H9 (cell line): Measurements from ENCODE around the gene MRO. TPM values are rescaled to one million over a fixed set of nuclear protein-coding genes. Genes with fewer than 3 reads are reported as not detected.

Experiments used
- DNase-seq: peaks from one replicate; pipeline ENCODE4 v3.0.0-alpha.2; 2017
- H2AFZ ChIP-seq: one replicate; pipeline ENCODE4 v1.6.1; 2013; ENCODE audit warnings: mild to moderate bottlenecking, low read length, control low read depth, moderate library complexity
- H2AK5ac ChIP-seq: 2 replicates; pipeline ENCODE4 v1.6.1; 2013; ENCODE audit warnings: low read length, control low read depth, mixed read lengths; ENCODE audit not compliant: insufficient read length
- H2BK120ac ChIP-seq: one replicate; pipeline ENCODE4 v1.6.1; 2013; ENCODE audit warnings: low read depth, mild to moderate bottlenecking, low read length, control low read depth, inconsistent platforms; ENCODE audit not compliant: poor library complexity, severe bottlenecking
- H2BK12ac ChIP-seq: 2 replicates; pipeline ENCODE4 v1.6.1; 2013; ENCODE audit warnings: low read length, control low read depth, mixed read lengths, low read depth; ENCODE audit not compliant: insufficient read length
- H2BK15ac ChIP-seq: 2 replicates; pipeline ENCODE4 v1.6.1; 2013; ENCODE audit warnings: low read depth, low read length, control low read depth
- H2BK20ac ChIP-seq: one replicate; pipeline ENCODE4 v1.6.1; 2013; ENCODE audit warnings: low read depth, mild to moderate bottlenecking, low read length, control low read depth, inconsistent platforms; ENCODE audit not compliant: poor library complexity, severe bottlenecking
- H2BK5ac ChIP-seq: 2 replicates; pipeline ENCODE4 v1.6.1; 2013; ENCODE audit warnings: low read length, control low read depth, mixed read lengths; ENCODE audit not compliant: insufficient read length
- H3K14ac ChIP-seq: 2 replicates; pipeline ENCODE4 v1.6.1; 2013; ENCODE audit warnings: low read length, control low read depth; ENCODE audit not compliant: insufficient read depth
- H3K18ac ChIP-seq: 2 replicates; pipeline ENCODE4 v1.6.1; 2013; ENCODE audit warnings: low read depth, mild to moderate bottlenecking, mixed read lengths, low read length, control low read depth; ENCODE audit not compliant: insufficient read length
- H3K23ac ChIP-seq: 2 replicates; pipeline ENCODE4 v1.6.1; 2013; ENCODE audit warnings: low read length, control low read depth, mixed read lengths, low read depth; ENCODE audit not compliant: insufficient read length
- H3K23me2 ChIP-seq: 2 replicates; pipeline ENCODE4 v1.6.1; 2013; ENCODE audit warnings: low read depth, mild to moderate bottlenecking, mixed read lengths, low read length, control low read depth; ENCODE audit not compliant: insufficient read length, poor library complexity, severe bottlenecking
- H3K27ac ChIP-seq: 2 replicates; pipeline ENCODE4 v1.5.1; 2013; ENCODE audit warnings: low read length, control low read depth, mixed read lengths, low read depth; ENCODE audit not compliant: insufficient read length
- H3K27me3 ChIP-seq: 2 replicates; pipeline ENCODE4 v1.6.1; 2013; ENCODE audit warnings: low read length, control low read depth, inconsistent platforms; ENCODE audit not compliant: insufficient read depth
- H3K4ac ChIP-seq: 2 replicates; pipeline ENCODE4 v1.6.1; 2013; ENCODE audit warnings: low read depth, mild to moderate bottlenecking, control low read depth, inconsistent platforms, low read length, moderate library complexity
- H3K4me1 ChIP-seq: 2 replicates; pipeline ENCODE4 v1.6.1; 2013; ENCODE audit warnings: low read length, control low read depth, inconsistent platforms; ENCODE audit not compliant: insufficient read depth
- H3K4me2 ChIP-seq: 2 replicates; pipeline ENCODE4 v1.6.1; 2013; ENCODE audit warnings: low read length, control low read depth, mixed read lengths; ENCODE audit not compliant: insufficient read length, insufficient read depth
- H3K56ac ChIP-seq: 2 replicates; pipeline ENCODE4 v1.6.1; 2013; ENCODE audit warnings: low read depth, mild to moderate bottlenecking, mixed read lengths, low read length, control low read depth; ENCODE audit not compliant: insufficient read length
- H3K79me1 ChIP-seq: 2 replicates; pipeline ENCODE4 v1.6.1; 2013; ENCODE audit warnings: low read depth, mild to moderate bottlenecking, moderate library complexity, low read length, control low read depth, inconsistent platforms; ENCODE audit not compliant: insufficient read depth, poor library complexity, severe bottlenecking
- H3K79me2 ChIP-seq: 2 replicates; pipeline ENCODE4 v1.6.1; 2013; ENCODE audit warnings: low read length, control low read depth, inconsistent platforms; ENCODE audit not compliant: insufficient read depth
- H3K9ac ChIP-seq: 2 replicates; pipeline ENCODE4 v1.6.1; 2013; ENCODE audit warnings: low read length, control low read depth, mixed read lengths; ENCODE audit not compliant: insufficient read length; ENCODE audit errors: extremely low read depth
- H3K9me3 ChIP-seq: one replicate; pipeline ENCODE4 v1.6.1; 2013; ENCODE audit warnings: low read depth, low read length, inconsistent platforms; ENCODE audit not compliant: control insufficient read depth
- H3T11ph ChIP-seq: one replicate; pipeline ENCODE4 v1.6.1; 2013; ENCODE audit warnings: mild to moderate bottlenecking, low read length, control low read depth, inconsistent platforms
- H4K20me1 ChIP-seq: one replicate; pipeline ENCODE4 v1.6.1; 2013; ENCODE audit not compliant: control insufficient read depth, insufficient read length, insufficient read depth
- H4K5ac ChIP-seq: 2 replicates; pipeline ENCODE4 v1.6.1; 2013; ENCODE audit warnings: low read depth, mild to moderate bottlenecking, mixed read lengths, low read length, control low read depth; ENCODE audit not compliant: insufficient read length
- H4K8ac ChIP-seq: replicated peaks from 2 replicates; pipeline ENCODE4 v1.6.1; 2013; ENCODE audit warnings: low read length, control low read depth, mixed read lengths, low read depth; ENCODE audit not compliant: insufficient read length
- H4K91ac ChIP-seq: 2 replicates; pipeline ENCODE4 v1.6.1; 2013; ENCODE audit warnings: low read depth, mild to moderate bottlenecking, moderate library complexity, mixed read lengths, low read length, control low read depth; ENCODE audit not compliant: insufficient read length
- H3K27ac Mint-ChIP-seq, 3 experiments: 2 replicates in 2 of 3; 3 replicates in 1 of 3; pipeline ENCODE4 v1.8.0; 2020 to 2021; ENCODE audit warnings: mixed read lengths in 3 of 3, mild to moderate bottlenecking in 1 of 3, moderate library complexity in 1 of 3
- H3K27me3 Mint-ChIP-seq: 2 replicates; pipeline ENCODE4 v1.8.0; 2021; ENCODE audit warnings: low read depth, mild to moderate bottlenecking, moderate library complexity, mixed read lengths
- H3K36me3 Mint-ChIP-seq, 3 experiments: 2 replicates in 2 of 3; 3 replicates in 1 of 3; pipeline ENCODE4 v1.8.0; 2020 to 2021; ENCODE audit warnings: low read depth in 3 of 3, mixed read lengths in 3 of 3; ENCODE audit not compliant: insufficient read depth in 1 of 3
- H3K4me1 Mint-ChIP-seq, 2 experiments: 2 replicates each; pipeline ENCODE4 v1.8.0; 2020; ENCODE audit warnings: mixed read lengths in 2 of 2
- H3K4me3 Mint-ChIP-seq, 2 experiments: 2 replicates in 1 of 2; 3 replicates in 1 of 2; pipeline ENCODE4 v1.8.0; 2020 to 2021; ENCODE audit warnings: mild to moderate bottlenecking in 2 of 2, mixed read lengths in 2 of 2, moderate library complexity in 1 of 2
- H3K9me3 Mint-ChIP-seq, 2 experiments: 2 replicates in 1 of 2; 3 replicates in 1 of 2; pipeline ENCODE4 v1.8.0; 2020; ENCODE audit warnings: mild to moderate bottlenecking in 2 of 2, mixed read lengths in 2 of 2, moderate library complexity in 1 of 2
- WGBS: extraction: QIAGEN DNeasy Blood & Tissue Kit; methylation state at CpG from one replicate; pipeline ENCODE4 v1.1.7; 2013; ENCODE audit warnings: missing lambda C conversion rate, low lambda C conversion rate, mixed read lengths; ENCODE audit not compliant: insufficient read length; ENCODE audit errors: extremely low coverage; 5-methylcytosine and 5-hydroxymethylcytosine counted together
- total RNA-seq: library from RNA; stranded (reverse); gene quantifications from 2 replicates; pipeline ENCODE4 v1.2.1, GENCODE V29; 2021
- TF ChIP-seq, protein P1 (sequence below): fragments of 200-600 bp; sonication (generic); conservative IDR thresholded peaks from 3 replicates; pipeline ENCODE4 v1.8.0; 2021; ENCODE audit warnings: antibody characterized with exemption, mild to moderate bottlenecking

The MRO gene
- total RNA-seq, 1 experiment from 2014 or later, result 0.57 TPM

DNA sequence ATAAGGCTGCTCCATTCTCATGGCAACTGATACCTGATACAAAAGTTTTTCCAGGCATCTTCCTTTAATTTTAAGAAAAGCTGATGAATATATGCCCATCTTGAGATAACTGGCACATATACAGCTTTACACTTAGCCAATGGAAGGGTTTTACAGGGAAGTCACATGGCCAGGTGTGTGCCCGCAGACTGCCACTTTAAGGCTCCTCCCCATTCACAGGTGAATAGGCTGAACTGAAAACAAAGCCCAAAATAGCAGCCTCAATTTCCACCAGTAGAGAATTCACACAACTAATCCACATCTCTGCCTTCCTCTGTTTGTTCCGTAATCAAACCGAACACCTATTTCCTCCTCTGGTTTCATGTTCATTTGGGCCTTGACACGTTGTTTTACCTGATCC, 49.3 kb upstream of the MRO start:
- no peak overlapping the region for H2BK15ac ChIP-seq
- no peaks in the 10 kb centered on the region for H3K4me1 ChIP-seq
- no peak overlapping the region for H3K23ac ChIP-seq
- no peak overlapping the region for H4K8ac ChIP-seq
- H3K4me1 Mint-ChIP-seq, result peaks cover 9 to 11% of the 10 kb centered on the region in 2 experiments
- no peak overlapping the region for H3T11ph ChIP-seq
- no peak overlapping the region for H2BK5ac ChIP-seq
- H3K27ac ChIP-seq, result no peak overlapping the region
- no CpG with 5 or more reads among the region's 4 CpGs for WGBS
- no peaks in the 10 kb centered on the region for H3K79me1 ChIP-seq
- no peaks in the 10 kb centered on the region for H3K27me3 Mint-ChIP-seq
- H3K9me3 Mint-ChIP-seq, result no peaks in the 10 kb centered on the region
- no peak for DNase-seq
- H3K23me2 ChIP-seq, result no peaks in the 10 kb centered on the region
- H3K14ac ChIP-seq, result no peak overlapping the region
- H4K5ac ChIP-seq, result no peak overlapping the region
- no peaks in the 10 kb centered on the region for H4K20me1 ChIP-seq
- no peak overlapping the region for H2BK120ac ChIP-seq
- H3K56ac ChIP-seq, result no peak overlapping the region
- H3K79me2 ChIP-seq, result no peaks in the 10 kb centered on the region
- no peak overlapping the region for H2BK20ac ChIP-seq
- H3K4ac ChIP-seq, result no peak overlapping the region
- H3K4me2 ChIP-seq, result no peak overlapping the region
- no peaks in the 10 kb centered on the region for H3K36me3 Mint-ChIP-seq
- TF ChIP-seq, protein P1, sequence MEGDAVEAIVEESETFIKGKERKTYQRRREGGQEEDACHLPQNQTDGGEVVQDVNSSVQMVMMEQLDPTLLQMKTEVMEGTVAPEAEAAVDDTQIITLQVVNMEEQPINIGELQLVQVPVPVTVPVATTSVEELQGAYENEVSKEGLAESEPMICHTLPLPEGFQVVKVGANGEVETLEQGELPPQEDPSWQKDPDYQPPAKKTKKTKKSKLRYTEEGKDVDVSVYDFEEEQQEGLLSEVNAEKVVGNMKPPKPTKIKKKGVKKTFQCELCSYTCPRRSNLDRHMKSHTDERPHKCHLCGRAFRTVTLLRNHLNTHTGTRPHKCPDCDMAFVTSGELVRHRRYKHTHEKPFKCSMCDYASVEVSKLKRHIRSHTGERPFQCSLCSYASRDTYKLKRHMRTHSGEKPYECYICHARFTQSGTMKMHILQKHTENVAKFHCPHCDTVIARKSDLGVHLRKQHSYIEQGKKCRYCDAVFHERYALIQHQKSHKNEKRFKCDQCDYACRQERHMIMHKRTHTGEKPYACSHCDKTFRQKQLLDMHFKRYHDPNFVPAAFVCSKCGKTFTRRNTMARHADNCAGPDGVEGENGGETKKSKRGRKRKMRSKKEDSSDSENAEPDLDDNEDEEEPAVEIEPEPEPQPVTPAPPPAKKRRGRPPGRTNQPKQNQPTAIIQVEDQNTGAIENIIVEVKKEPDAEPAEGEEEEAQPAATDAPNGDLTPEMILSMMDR, result no peak
- H3K4me3 Mint-ChIP-seq, result no peak overlapping the region
- no peak overlapping the region for H3K18ac ChIP-seq
- H3K27ac Mint-ChIP-seq, result no peak overlapping the region
- H3K9ac ChIP-seq, result no peak overlapping the region
- no peak overlapping the region for H4K91ac ChIP-seq
- no peak overlapping the region for H2BK12ac ChIP-seq
- H3K9me3 ChIP-seq, result no peaks in the 10 kb centered on the region
- H2AFZ ChIP-seq, result no peak overlapping the region
- H3K27me3 ChIP-seq, result no peaks in the 10 kb centered on the region
- no peak overlapping the region for H2AK5ac ChIP-seq
